Adipocyte (in vitro differentiated cells): Measurements from ENCODE around the gene LRRC28.

Experiments used
- DNase-seq: peaks from one replicate; pipeline ENCODE4 v3.0.0-alpha.2; 2015; ENCODE audit warnings: low read depth
- H3K27me3 ChIP-seq: replicated peaks from 2 replicates; pipeline ENCODE4 v1.7.0; 2013; ENCODE audit warnings: mild to moderate bottlenecking, low read length, moderate library complexity; ENCODE audit not compliant: control insufficient read depth, insufficient read depth
- H3K36me3 ChIP-seq: 2 replicates; pipeline ENCODE4 v1.7.0; 2013; ENCODE audit warnings: low read length, mild to moderate bottlenecking, moderate library complexity; ENCODE audit not compliant: control insufficient read depth, insufficient read depth, severe bottlenecking
- H3K4me1 ChIP-seq: 2 replicates; pipeline ENCODE4 v1.7.0; 2013; ENCODE audit warnings: mild to moderate bottlenecking, low read length, moderate library complexity; ENCODE audit not compliant: control insufficient read depth, insufficient read depth
- H3K4me3 ChIP-seq: 2 replicates; pipeline ENCODE4 v1.7.0; 2013; ENCODE audit warnings: mild to moderate bottlenecking, low read length, moderate library complexity
- H3K9ac ChIP-seq: 2 replicates; pipeline ENCODE4 v1.7.0; 2013; ENCODE audit warnings: mild to moderate bottlenecking, low read length, moderate library complexity
- H3K9me3 ChIP-seq: 2 replicates; pipeline ENCODE4 v1.7.0; 2013; ENCODE audit warnings: mild to moderate bottlenecking, low read length, moderate library complexity; ENCODE audit not compliant: control insufficient read depth

LRRC28 gene

GRCh38 chr15:99250857-99251841, at the start of gene LRRC28:
Gene LRRC28 (plus strand): TSS chr15:99251481. CDS start chr15:99255958, 4,477 bp downstream.
- Histone ChIP-seq H3K9ac (peak within 1 kb of the TSS; percentile 99), H3K9me3 (no peaks in the 10 kb centered on the region), H3K27me3 (no peaks in the 10 kb centered on the region), H3K4me1 (peaks cover 49% of the 10 kb centered on the region), H3K4me3 (peak within 1 kb of the TSS; percentile 99), H3K36me3 (peaks cover 5% of the 10 kb centered on the region)
- DNase-seq: peak; percentile 100

GRCh38 chr15:99202176-99202552, 49.1 kb upstream of the LRRC28 start:
- Histone ChIP-seq H3K4me1 (no peaks in the 10 kb centered on the region), H3K9me3 (peaks cover 5% of the 10 kb centered on the region), H3K4me3 (no peak overlapping the region), H3K36me3 (peaks cover 25% of the 10 kb centered on the region), H3K27me3 (no peaks in the 10 kb centered on the region), H3K9ac (no peak overlapping the region)
- DNase-seq: no peak

- Histone ChIP-seq H3K36me3 (peaks cover 6% of the 10 kb centered on the region), H3K27me3 (no peaks in the 10 kb centered on the region), H3K9ac (no peak overlapping the region), H3K9me3 (peaks cover 5% of the 10 kb centered on the region), H3K4me3 (no peak overlapping the region), H3K4me1 (peaks cover 7% of the 10 kb centered on the region)
- DNase-seq: no peak
Measured at GRCh38 chr15:99207672-99208071, 43.6 kb upstream of the LRRC28 start.

- H3K9me3 ChIP-seq: peaks cover 5% of the 10 kb centered on the region
- no peak overlapping the region for H3K4me3 ChIP-seq
- H3K36me3 ChIP-seq: peaks cover 6% of the 10 kb centered on the region
- no peak for DNase-seq
- H3K9ac ChIP-seq: no peak overlapping the region
- H3K4me1 ChIP-seq: peaks cover 7% of the 10 kb centered on the region
- no peaks in the 10 kb centered on the region for H3K27me3 ChIP-seq
Measured at GRCh38 chr15:99209326-99209725, 42.0 kb upstream of the LRRC28 start.

- H3K36me3 ChIP-seq: peaks cover 10% of the 10 kb centered on the region
- H3K9me3 ChIP-seq: peaks cover 5% of the 10 kb centered on the region
- no peaks in the 10 kb centered on the region for H3K27me3 ChIP-seq
- peaks cover 7% of the 10 kb centered on the region for H3K4me1 ChIP-seq
- H3K9ac ChIP-seq: no peak overlapping the region
- H3K4me3 ChIP-seq: no peak overlapping the region
- DNase-seq: no peak
Measured at GRCh38 chr15:99210334-99210733, 40.9 kb upstream of the LRRC28 start.

- Histone ChIP-seq H3K9me3 (no peaks in the 10 kb centered on the region), H3K9ac (no peak overlapping the region), H3K36me3 (peaks cover 12% of the 10 kb centered on the region), H3K27me3 (no peaks in the 10 kb centered on the region), H3K4me3 (no peak overlapping the region), H3K4me1 (peaks cover 7% of the 10 kb centered on the region)
- DNase-seq: peak; percentile 11
Measured at GRCh38 chr15:99211926-99212325, 39.4 kb upstream of the LRRC28 start.

- H3K36me3 ChIP-seq: peaks cover 14% of the 10 kb centered on the region
- H3K4me3 ChIP-seq: no peak overlapping the region
- H3K4me1 ChIP-seq: peaks cover 7% of the 10 kb centered on the region
- no peak overlapping the region for H3K9ac ChIP-seq
- peak; percentile 19 for DNase-seq
- no peaks in the 10 kb centered on the region for H3K9me3 ChIP-seq
- no peaks in the 10 kb centered on the region for H3K27me3 ChIP-seq
Measured at GRCh38 chr15:99212406-99212805, 38.9 kb upstream of the LRRC28 start.

- peaks cover 23% of the 10 kb centered on the region for H3K36me3 ChIP-seq
- H3K27me3 ChIP-seq: no peaks in the 10 kb centered on the region
- no peaks in the 10 kb centered on the region for H3K9me3 ChIP-seq
- H3K4me3 ChIP-seq: no peak overlapping the region
- peak; percentile 90 for DNase-seq
- no peak overlapping the region for H3K9ac ChIP-seq
- H3K4me1 ChIP-seq: peaks cover 7% of the 10 kb centered on the region
Measured at GRCh38 chr15:99213187-99213811, 38.0 kb upstream of the LRRC28 start.

GRCh38 chr15:99224372-99225214, 26.7 kb upstream of the LRRC28 start:
- no peak for DNase-seq
- H3K9me3 ChIP-seq: no peaks in the 10 kb centered on the region
- no peaks in the 10 kb centered on the region for H3K4me1 ChIP-seq
- no peak overlapping the region for H3K9ac ChIP-seq
- H3K27me3 ChIP-seq: no peaks in the 10 kb centered on the region
- peaks cover 78% of the 10 kb centered on the region for H3K36me3 ChIP-seq
- H3K4me3 ChIP-seq: no peak overlapping the region

GRCh38 chr15:99226802-99227201, 24.5 kb upstream of the LRRC28 start:
- peak; percentile 37 for DNase-seq
- Histone ChIP-seq H3K4me1 (no peaks in the 10 kb centered on the region), H3K9me3 (no peaks in the 10 kb centered on the region), H3K9ac (no peak overlapping the region), H3K36me3 (peaks cover 61% of the 10 kb centered on the region), H3K4me3 (no peak overlapping the region), H3K27me3 (no peaks in the 10 kb centered on the region)
